Eye (tissue), 1 donor: Measurements from ENCODE around the gene PPOX.

ENCODE experiments used
- DNase-seq: peaks from one replicate; pipeline ENCODE4 v3.0.0-alpha.2; 2015

Gene PPOX

GRCh38 chr1:161153682-161154337 is 12.4 kb upstream of the PPOX start, which contains the start of gene UFC1:
Gene UFC1 (plus strand): TSS chr1:161153978. CDS start chr1:161153998, 20 bp downstream.
- peak; percentile 96 for DNase-seq

GRCh38 chr1:161157867-161158266 is 8.4 kb upstream of the PPOX start:
- no peak for DNase-seq

GRCh38 chr1:161158316-161159010 is 7.8 kb upstream of the PPOX start:
- no peak for DNase-seq

- peak; percentile 98 for DNase-seq
Measured at GRCh38 chr1:161159087-161159912, 6.9 kb upstream of the PPOX start, which contains the start of gene USP21. Gene USP21 (plus strand): TSS chr1:161159500. CDS start chr1:161160641, 1,141 bp downstream.

GRCh38 chr1:161159913-161160243 is 6.3 kb upstream of the PPOX start:
- no peak for DNase-seq

- DNase-seq = no peak
Measured at GRCh38 chr1:161160671-161161145, 5.5 kb upstream of the PPOX start.

- DNase-seq = no peak
Measured at GRCh38 chr1:161161652-161162051, 4.6 kb upstream of the PPOX start.

- no peak for DNase-seq
Measured at GRCh38 chr1:161162052-161162451, 4.2 kb upstream of the PPOX start.

GRCh38 chr1:161162806-161163205 is 3.4 kb upstream of the PPOX start:
- no peak for DNase-seq

GRCh38 chr1:161163793-161164192 is 2.4 kb upstream of the PPOX start:
- DNase-seq = no peak

GRCh38 chr1:161164901-161165610 is 1.2 kb upstream of the PPOX start:
- no peak for DNase-seq

GRCh38 chr1:161166669-161167548 is 683 bp downstream of the PPOX start:
- DNase-seq = peak; percentile 66

- DNase-seq = no peak
Measured at GRCh38 chr1:161168906-161169305, 2.7 kb downstream of the PPOX start.

GRCh38 chr1:161171191-161171590 is 5.0 kb downstream of the PPOX start:
- DNase-seq = no peak

- DNase-seq = no peak
Measured at GRCh38 chr1:161171696-161172095, 5.5 kb downstream of the PPOX start.

- DNase-seq = no peak
Measured at GRCh38 chr1:161172349-161172748, 6.1 kb downstream of the PPOX start.

- DNase-seq = no peak
Measured at GRCh38 chr1:161172776-161173376, 6.7 kb downstream of the PPOX start.

- no peak for DNase-seq
Measured at GRCh38 chr1:161173711-161174110, 7.5 kb downstream of the PPOX start.

GRCh38 chr1:161174911-161175310 is 8.7 kb downstream of the PPOX start:
- DNase-seq = no peak

GRCh38 chr1:161175771-161176453 is 9.7 kb downstream of the PPOX start:
- DNase-seq = no peak
